Tibial artery (tissue), 4 donors: ENCODE data around the gene MR1.

Source experiments
- DNase-seq, 2 donors: peaks; one replicate each; pipeline ENCODE4 v3.0.0-alpha.2; 2019
- H3K27ac ChIP-seq, 2 donors: fragments of 200-600 bp; sonication (generic) in 1 of 2; 1 replicate in 1 of 2; 2 replicates in 1 of 2; pipeline ENCODE4 v1.5.1; 2018 to 2019; ENCODE audit warnings: mild to moderate bottlenecking in 1 of 2
- H3K27me3 ChIP-seq, 2 donors: fragments of 200-600 bp; sonication (generic) in 1 of 2; one replicate each; pipeline versions ENCODE4 v1.5.1 to v1.6.0; 2016 to 2019
- H3K36me3 ChIP-seq, 3 donors: fragments of 200-600 bp; sonication (generic) in 2 of 3; one replicate each; pipeline ENCODE4 v1.5.1; 2016 to 2019; ENCODE audit warnings: mild to moderate bottlenecking in 2 of 3
- H3K4me1 ChIP-seq, 4 donors: fragments of 200-600 bp; sonication (generic) in 2 of 4; 1 replicate in 3 of 4; 2 replicates in 1 of 4; pipeline ENCODE4 v1.5.1; 2016 to 2019
- H3K4me3 ChIP-seq, 2 donors: fragments of 200-600 bp; sonication (generic) in 1 of 2; 1 replicate in 1 of 2; 2 replicates in 1 of 2; pipeline ENCODE4 v1.5.1; 2018 to 2019; ENCODE audit warnings: mild to moderate bottlenecking in 2 of 2
- H3K9me3 ChIP-seq, 3 donors: fragments of 200-600 bp; sonication (generic) in 1 of 3; one replicate each; pipeline ENCODE4 v1.5.1; 2016 to 2019
- CTCF ChIP-seq, 2 experiments: fragments of 200-600 bp in 1 of 2; fragments of 450-650 bp in 1 of 2; IDR thresholded peaks; one replicate each; pipeline ENCODE4 v1.5.1; 2017 to 2019; ENCODE audit warnings: antibody characterized with exemption in 2 of 2, mild to moderate bottlenecking in 1 of 2, moderate library complexity in 1 of 2
- intact Hi-C: fragments of 100-400 bp; cut with DNase I; formaldehyde crosslinking; loops from one replicate; pipeline ENCODE4 v1.15.0; 2023; ENCODE audit warnings: low total_unique reads

MR1 gene

GRCh38 chr1:181094416-181095212 lies 60.8 kb downstream of the MR1 start:
- H3K4me1 ChIP-seq, result peaks cover 0 to 84% (median 52%) of the 10 kb centered on the region in 4 donors
- H3K36me3 ChIP-seq, result no peaks in the 10 kb centered on the region
- no peaks in the 10 kb centered on the region for H3K9me3 ChIP-seq
- no peak for DNase-seq
- H3K27ac ChIP-seq, result peak overlapping the region; percentile 44 to 58
- no peaks in the 10 kb centered on the region for H3K27me3 ChIP-seq
- intact Hi-C loops, result no loop called here
- no peak for TF ChIP-seq CTCF (IDR thresholded peaks at IDR 0.05)
- H3K4me3 ChIP-seq, result no peak overlapping the region

DNA sequence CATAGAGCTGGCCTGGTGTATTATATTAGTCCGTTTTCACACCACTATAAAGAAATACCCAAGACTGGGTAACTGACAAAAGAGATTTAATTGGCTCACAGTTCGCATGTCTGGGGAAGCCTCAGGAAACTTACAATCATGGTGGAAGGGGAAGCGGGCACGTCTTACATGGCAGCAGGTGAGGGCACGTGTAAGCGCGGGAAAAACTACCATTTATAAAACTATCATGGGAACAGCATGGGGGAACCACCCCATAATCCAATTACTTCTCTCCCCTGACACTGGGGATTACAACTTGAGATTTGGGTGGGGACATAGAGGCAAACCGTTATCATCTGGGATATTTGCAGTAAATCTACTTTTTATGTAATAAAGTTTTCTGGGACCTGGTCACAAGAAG lies 61.5 kb downstream of the MR1 start:
- DNase-seq, result no peak
- no peak for TF ChIP-seq CTCF (IDR thresholded peaks at IDR 0.05)
- peaks cover 0 to 85% (median 57%) of the 10 kb centered on the region in 4 donors for H3K4me1 ChIP-seq
- H3K4me3 ChIP-seq, result no peak overlapping the region
- no peaks in the 10 kb centered on the region for H3K9me3 ChIP-seq
- peak overlapping the region in 1 of 2 donors; percentile 58 for H3K27ac ChIP-seq
- H3K27me3 ChIP-seq, result no peaks in the 10 kb centered on the region
- intact Hi-C loops, result no loop called here
- no peaks in the 10 kb centered on the region for H3K36me3 ChIP-seq

DNA sequence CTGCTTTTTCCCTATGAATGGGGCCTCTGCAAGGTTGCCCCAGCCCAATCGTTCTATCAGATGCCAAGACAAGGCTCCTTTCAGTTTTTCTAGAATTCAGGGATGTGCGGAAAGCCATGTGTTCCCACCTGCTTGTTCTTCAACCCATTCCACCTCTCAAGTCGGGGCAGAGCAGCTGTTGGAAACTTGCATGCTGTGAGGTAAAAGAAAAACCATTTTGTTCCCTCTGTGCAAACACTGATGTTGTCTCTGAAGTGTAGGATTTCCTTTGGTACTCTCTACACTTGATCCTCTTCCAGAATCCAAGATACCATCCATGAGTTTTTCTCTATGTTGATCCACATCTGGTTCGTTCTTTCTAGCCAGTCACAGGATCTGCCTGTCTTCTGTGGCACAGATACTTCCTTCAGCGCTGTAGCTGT lies 62.0 kb downstream of the MR1 start:
- no peak overlapping the region for H3K4me3 ChIP-seq
- peaks cover 0 to 80% (median 56%) of the 10 kb centered on the region in 4 donors for H3K4me1 ChIP-seq
- intact Hi-C loops, result no loop called here
- peak overlapping the region; percentile 44 to 58 for H3K27ac ChIP-seq
- no peaks in the 10 kb centered on the region for H3K36me3 ChIP-seq
- no peaks in the 10 kb centered on the region for H3K27me3 ChIP-seq
- DNase-seq, result peak in 1 of 2 donors; percentile 12
- H3K9me3 ChIP-seq, result no peaks in the 10 kb centered on the region
- no peak for TF ChIP-seq CTCF (IDR thresholded peaks at IDR 0.05)

DNA sequence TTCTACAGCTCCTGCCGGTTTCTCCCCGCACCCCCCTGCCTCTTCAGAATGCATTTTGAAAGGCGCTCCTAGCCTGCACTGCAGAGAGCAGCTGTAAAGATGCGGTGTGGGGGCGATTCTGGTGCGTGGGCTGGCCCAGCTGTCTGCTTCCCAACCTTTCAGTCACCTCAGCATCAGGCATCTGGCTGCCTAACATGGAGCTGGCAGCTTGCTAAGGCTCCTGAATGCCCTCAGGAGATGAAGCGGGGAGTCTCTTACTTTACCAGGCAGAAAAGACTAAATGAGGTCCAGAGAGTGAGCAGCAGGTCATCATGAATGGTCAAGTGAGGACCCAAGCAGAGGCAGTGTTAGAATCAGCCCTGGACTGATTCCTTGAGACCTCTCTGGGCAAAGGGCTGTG lies 63.5 kb downstream of the MR1 start:
- no peak overlapping the region for H3K27ac ChIP-seq
- no peaks in the 10 kb centered on the region for H3K36me3 ChIP-seq
- no peak overlapping the region for H3K4me3 ChIP-seq
- intact Hi-C loops, result no loop called here
- DNase-seq, result peak in 1 of 2 donors; percentile 56
- H3K27me3 ChIP-seq, result no peaks in the 10 kb centered on the region
- no peaks in the 10 kb centered on the region for H3K9me3 ChIP-seq
- H3K4me1 ChIP-seq, result peaks cover 0 to 68% (median 48%) of the 10 kb centered on the region in 4 donors
- no peak for TF ChIP-seq CTCF (IDR thresholded peaks at IDR 0.05)

- TF ChIP-seq CTCF (IDR thresholded peaks at IDR 0.05), result no peak
- Histone ChIP-seq H3K27ac (peak overlapping the region in 1 of 2 donors; percentile 12), H3K9me3 (no peaks in the 10 kb centered on the region), H3K4me3 (no peak overlapping the region), H3K27me3 (no peaks in the 10 kb centered on the region), H3K36me3 (no peaks in the 10 kb centered on the region), H3K4me1 (peaks cover 0 to 52% (median 44%) of the 10 kb centered on the region in 4 donors)
- intact Hi-C loops, result no loop called here
- peak in 1 of 2 donors; percentile 3 for DNase-seq
Measured at GRCh38 chr1:181099152-181100014, 65.6 kb downstream of the MR1 start.
